GM20431 (cell line): ENCODE measurements around the gene TTBK1.

Experiments used
- in situ Hi-C: fragments of 300-500 bp; cut with MseI, MboI; formaldehyde crosslinking; loops from one replicate; pipeline ENCODE4 v1.15.0; 2020; ENCODE audit warnings: low sequenced_read_pairs; ENCODE audit not compliant: unreplicated experiment

The TTBK1 gene

GRCh38 chr6:43222418-43223059, 20.7 kb upstream of the TTBK1 start:
- in situ Hi-C loops, result no loop called here

- in situ Hi-C loops, result no loop called here
Observed at GRCh38 chr6:43223175-43223574, 20.1 kb upstream of the TTBK1 start.

- in situ Hi-C loops, result no loop called here
Observed at GRCh38 chr6:43226192-43226851, 17.0 kb upstream of the TTBK1 start.

- in situ Hi-C loops, result no loop called here
Observed at GRCh38 chr6:43228951-43229802, 14.1 kb upstream of the TTBK1 start, which contains the start of gene DNPH1. Gene DNPH1, minus strand, starts transcription at chr6:43229481. Its CDS starts 25 bp downstream, at chr6:43229456.

- in situ Hi-C loops, result no loop called here
Observed at GRCh38 chr6:43229803-43230620, 13.3 kb upstream of the TTBK1 start.

GRCh38 chr6:43231053-43231452, 12.2 kb upstream of the TTBK1 start:
- in situ Hi-C loops, result no loop called here

GRCh38 chr6:43231735-43232450, 11.4 kb upstream of the TTBK1 start:
- in situ Hi-C loops, result no loop called here

GRCh38 chr6:43235841-43236240, 7.4 kb upstream of the TTBK1 start:
- in situ Hi-C loops, result no loop called here

GRCh38 chr6:43239054-43239453, 4.2 kb upstream of the TTBK1 start:
- in situ Hi-C loops, result no loop called here

GRCh38 chr6:43240950-43241349, 2.3 kb upstream of the TTBK1 start:
- in situ Hi-C loops, result no loop called here

GRCh38 chr6:43241446-43241845, 1.8 kb upstream of the TTBK1 start:
- in situ Hi-C loops, result no loop called here

GRCh38 chr6:43243664-43244321, 512 bp downstream of the TTBK1 start:
- in situ Hi-C loops, result no loop called here

- in situ Hi-C loops, result no loop called here
Observed at GRCh38 chr6:43246301-43247113, 3.2 kb downstream of the TTBK1 start.

- in situ Hi-C loops, result no loop called here
Observed at GRCh38 chr6:43247114-43247999, 4.1 kb downstream of the TTBK1 start.

- in situ Hi-C loops, result no loop called here
Observed at GRCh38 chr6:43248101-43248500, 4.8 kb downstream of the TTBK1 start.

GRCh38 chr6:43248791-43249190, 5.5 kb downstream of the TTBK1 start:
- in situ Hi-C loops, result no loop called here

GRCh38 chr6:43250992-43251373, 7.7 kb downstream of the TTBK1 start:
- in situ Hi-C loops, result no loop called here
